ENCODE measurements around the gene ANKMY2. TPM values are rescaled to one million over a fixed set of nuclear protein-coding genes. Genes with fewer than 3 reads are reported as not detected.

Gene ANKMY2
- polyA plus RNA-seq, 3 donors, result 4.8 to 7.5 (median 7.0) TPM

DNA sequence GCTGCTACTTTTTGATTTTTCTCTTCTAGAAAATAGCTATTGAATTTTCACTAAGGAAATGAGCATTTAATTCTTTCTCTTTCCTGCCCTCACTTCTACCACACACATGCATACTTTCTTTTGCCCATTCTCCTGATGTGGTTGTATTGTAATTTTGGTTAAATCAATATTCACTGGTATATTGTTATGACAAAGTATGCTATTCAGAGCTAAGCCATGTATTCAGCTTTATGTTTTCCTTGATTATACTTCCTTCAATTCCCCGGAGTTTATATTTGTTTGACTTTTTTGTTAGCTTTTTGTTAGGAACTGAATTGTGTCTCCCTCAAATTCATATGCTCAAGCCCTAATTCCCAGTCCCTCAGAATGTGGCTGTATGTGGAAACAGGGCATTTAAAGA, 94.9 kb downstream of the ANKMY2 start:
- Histone ChIP-seq H3K4me2 (replicated peaks; ENCODE audit: extremely low read depth, low read length, poor library complexity, severe bottlenecking) (no peak overlapping the region), H3K36me3 (replicated peaks in 1 of 2; ENCODE audit: control insufficient read depth in 1 of 2, insufficient read depth in 2 of 2, low read length in 2 of 2) (no peaks in the 10 kb centered on the region), H3K9me3 (replicated peaks in 1 of 2; ENCODE audit: control insufficient read depth in 1 of 2, insufficient read depth in 1 of 2, low read length in 2 of 2) (peaks cover 0 to 10% of the 10 kb centered on the region in 2 donors), H3K27ac (ENCODE audit: low read depth in 1 of 2, low read length in 2 of 2) (no peak overlapping the region), H3K27me3 (ENCODE audit: control insufficient read depth in 2 of 2, insufficient read depth in 2 of 2, low read length in 2 of 2) (no peaks in the 10 kb centered on the region), H4K20me1 (ENCODE audit: insufficient read depth, low read length) (no peaks in the 10 kb centered on the region), H3K9ac (ENCODE audit: insufficient read depth, low read length, poor library complexity, severe bottlenecking) (no peak overlapping the region), H3K79me2 (ENCODE audit: insufficient read depth, low read length) (no peaks in the 10 kb centered on the region), H2AFZ (ENCODE audit: insufficient read depth, low read depth, low read length, poor library complexity, severe bottlenecking) (no peak overlapping the region), H3K4me1 (ENCODE audit: control insufficient read depth in 1 of 2, insufficient read depth in 2 of 2, low read length in 2 of 2) (no peaks in the 10 kb centered on the region), H3K4me3 (replicated peaks in 1 of 3; ENCODE audit: low read depth in 2 of 3, low read length in 3 of 3) (no peak overlapping the region)
- Mint-ChIP-seq H3K9me3 (peaks cover 0 to 9% (median 2%) of the 10 kb centered on the region in 7 donors), H3K4me1 (no peaks in the 10 kb centered on the region), H3K27me3 (ENCODE audit: low read depth in 3 of 3) (peaks cover 0 to 3% (median 2%) of the 10 kb centered on the region in 3 donors), H3K4me3 (no peak overlapping the region), H3K27ac (no peak overlapping the region), H3K36me3 (no peaks in the 10 kb centered on the region)
- no CpG with 5 or more reads among the region's 1 CpG for WGBS (ENCODE audit: insufficient coverage)
- no peak for DNase-seq
- TF ChIP-seq, protein P1, sequence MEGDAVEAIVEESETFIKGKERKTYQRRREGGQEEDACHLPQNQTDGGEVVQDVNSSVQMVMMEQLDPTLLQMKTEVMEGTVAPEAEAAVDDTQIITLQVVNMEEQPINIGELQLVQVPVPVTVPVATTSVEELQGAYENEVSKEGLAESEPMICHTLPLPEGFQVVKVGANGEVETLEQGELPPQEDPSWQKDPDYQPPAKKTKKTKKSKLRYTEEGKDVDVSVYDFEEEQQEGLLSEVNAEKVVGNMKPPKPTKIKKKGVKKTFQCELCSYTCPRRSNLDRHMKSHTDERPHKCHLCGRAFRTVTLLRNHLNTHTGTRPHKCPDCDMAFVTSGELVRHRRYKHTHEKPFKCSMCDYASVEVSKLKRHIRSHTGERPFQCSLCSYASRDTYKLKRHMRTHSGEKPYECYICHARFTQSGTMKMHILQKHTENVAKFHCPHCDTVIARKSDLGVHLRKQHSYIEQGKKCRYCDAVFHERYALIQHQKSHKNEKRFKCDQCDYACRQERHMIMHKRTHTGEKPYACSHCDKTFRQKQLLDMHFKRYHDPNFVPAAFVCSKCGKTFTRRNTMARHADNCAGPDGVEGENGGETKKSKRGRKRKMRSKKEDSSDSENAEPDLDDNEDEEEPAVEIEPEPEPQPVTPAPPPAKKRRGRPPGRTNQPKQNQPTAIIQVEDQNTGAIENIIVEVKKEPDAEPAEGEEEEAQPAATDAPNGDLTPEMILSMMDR (IDR thresholded peaks at IDR 0.05), result no peak
- intact Hi-C loops (cut with micrococcal nuclease), result no loop called here

Other genes starting within 250 kb of the ANKMY2 start
- gene CRPPA, start 224.2 kb downstream of the ANKMY2 start, polyA plus RNA-seq, result under 1 TPM; 0.09 to 0.47 (median 0.36) TPM
- gene SOSTDC1, start 180.0 kb downstream of the ANKMY2 start, polyA plus RNA-seq, result not detected
- gene LRRC72, start 118.9 kb downstream of the ANKMY2 start, polyA plus RNA-seq, result not detected
- gene BZW2, start 427 bp upstream of the ANKMY2 start, polyA plus RNA-seq, result 10 to 100 TPM; 19.0 to 45.2 (median 36.4) TPM
- gene TSPAN13, start 108.0 kb upstream of the ANKMY2 start, polyA plus RNA-seq, result under 1 TPM; 0.09 to 0.17 (median 0.16) TPM
- not detected for gene AGR2, start 159.2 kb upstream of the ANKMY2 start, polyA plus RNA-seq
- gene AGR3, start 236.2 kb upstream of the ANKMY2 start, polyA plus RNA-seq, result not detected